IMR-90 (cell line): Measurements from ENCODE around the gene GPSM1. TPM values are rescaled to one million over a fixed set of nuclear protein-coding genes. Genes with fewer than 3 reads are reported as not detected.

Experiments
- ATAC-seq: fragments of 200-7000 bp; cut with Tn5 transposase; 2 replicates; pipeline ENCODE4 v1.9.1; 2020; ENCODE audit warnings: low read depth, mild to moderate bottlenecking, moderate library complexity
- BruUV-seq: library from RNA; stranded (reverse); fragments of 400-500 nt; replicated peaks from 2 replicates; lab custom pipeline; 2021; lab: Mats Ljungman, UMichigan
- CTCF ChIA-PET: fragments of 300-600 bp; formaldehyde crosslinking; extraction: SDS; loops from one replicate; lab custom pipeline; 2021; ENCODE audit warnings: antibody characterized with exemption; lab: Yijun Ruan, JAX
- POLR2A ChIA-PET: fragments of 300-600 bp; sonication (Branson Sonifier 250); formaldehyde crosslinking; loops from one replicate; lab custom pipeline; 2022; ENCODE audit warnings: antibody characterized with exemption; ENCODE audit not compliant: unreplicated experiment; lab: Charles Lee
- DNase-seq: peaks from one replicate; pipeline ENCODE4 v3.0.0; 2013
- H2AFZ ChIP-seq: replicated peaks from 2 replicates; pipeline ENCODE3; 2013; ENCODE audit warnings: low read length, mild to moderate bottlenecking; ENCODE audit not compliant: poor library complexity
- H2AK5ac ChIP-seq: 2 replicates; pipeline ENCODE4 v1.6.1; 2013; ENCODE audit warnings: low read depth, low read length, inconsistent platforms
- H2AK9ac ChIP-seq: replicated peaks from 2 replicates; pipeline ENCODE3; 2013; ENCODE audit warnings: mild to moderate bottlenecking, low read depth, low read length, moderate library complexity; ENCODE audit not compliant: poor library complexity
- H2BK120ac ChIP-seq: 2 replicates; pipeline ENCODE4 v1.6.1; 2013; ENCODE audit warnings: low read depth, low read length, inconsistent platforms
- H2BK15ac ChIP-seq: 3 replicates; pipeline ENCODE4 v1.6.1; 2013; ENCODE audit warnings: low read depth, low read length, inconsistent platforms
- H2BK20ac ChIP-seq: 2 replicates; pipeline ENCODE4 v1.6.1; 2013; ENCODE audit warnings: low read depth, mild to moderate bottlenecking, inconsistent platforms, low read length, moderate library complexity
- H2BK5ac ChIP-seq: 2 replicates; pipeline ENCODE4 v1.6.1; 2013; ENCODE audit warnings: mild to moderate bottlenecking, low read depth, low read length, inconsistent platforms; ENCODE audit not compliant: poor library complexity, severe bottlenecking
- H3K14ac ChIP-seq: replicated peaks from 2 replicates; pipeline ENCODE4 v1.6.1; 2013; ENCODE audit warnings: low read depth, low read length, inconsistent platforms
- H3K18ac ChIP-seq: 2 replicates; pipeline ENCODE4 v1.6.1; 2013; ENCODE audit warnings: low read depth, low read length, control low read depth
- H3K23ac ChIP-seq: 2 replicates; pipeline ENCODE4 v1.6.1; 2013; ENCODE audit warnings: low read depth, low read length, inconsistent platforms
- H3K27ac ChIP-seq: 2 replicates; pipeline ENCODE4 v1.5.1; 2013; ENCODE audit warnings: mild to moderate bottlenecking, control low read depth, low read length; ENCODE audit not compliant: insufficient read depth
- H3K27me3 ChIP-seq: 2 replicates; pipeline ENCODE4 v1.6.1; 2013; ENCODE audit warnings: low read length; ENCODE audit not compliant: control insufficient read depth, insufficient read depth
- H3K36me3 ChIP-seq: 2 replicates; pipeline ENCODE4 v1.6.1; 2013; ENCODE audit warnings: low read length, mixed read lengths; ENCODE audit not compliant: control insufficient read depth, insufficient read depth
- H3K4ac ChIP-seq: 2 replicates; pipeline ENCODE4 v1.6.1; 2013; ENCODE audit warnings: low read depth, low read length, inconsistent platforms
- H3K4me1 ChIP-seq: 2 replicates; pipeline ENCODE4 v1.6.1; 2013; ENCODE audit warnings: low read length, mixed read lengths; ENCODE audit not compliant: control insufficient read depth, insufficient read depth
- H3K4me2 ChIP-seq: 2 replicates; pipeline ENCODE4 v1.6.1; 2013; ENCODE audit warnings: low read depth, mild to moderate bottlenecking, control low read depth, low read length, moderate library complexity
- H3K4me3 ChIP-seq: 2 replicates; pipeline ENCODE4 v1.5.1; 2013; ENCODE audit warnings: low read depth, mild to moderate bottlenecking, control low read depth, low read length, moderate library complexity; ENCODE audit not compliant: insufficient read depth
- H3K56ac ChIP-seq: 2 replicates; pipeline ENCODE4 v1.6.1; 2013; ENCODE audit warnings: low read length, inconsistent platforms; ENCODE audit not compliant: insufficient read depth; ENCODE audit errors: extremely low read depth
- H3K79me1 ChIP-seq, 2 experiments: 2 replicates each; pipeline ENCODE4 v1.6.1; 2013; ENCODE audit warnings: low read length in 2 of 2, inconsistent platforms in 1 of 2, low read depth in 1 of 2
- H3K9ac ChIP-seq: 2 replicates; pipeline ENCODE4 v1.6.1; 2013; ENCODE audit warnings: low read depth, low read length, control low read depth
- H3K9me1 ChIP-seq: 2 replicates; pipeline ENCODE4 v1.6.1; 2013; ENCODE audit warnings: low read length, inconsistent platforms; ENCODE audit not compliant: insufficient read depth
- H3K9me3 ChIP-seq: 2 replicates; pipeline ENCODE4 v1.6.1; 2013; ENCODE audit warnings: low read length; ENCODE audit not compliant: control insufficient read depth, insufficient read depth
- H4K20me1 ChIP-seq: 2 replicates; pipeline ENCODE4 v1.6.1; 2013; ENCODE audit warnings: low read length, inconsistent platforms; ENCODE audit not compliant: insufficient read depth
- H4K5ac ChIP-seq: 2 replicates; pipeline ENCODE4 v1.6.1; 2013; ENCODE audit warnings: mild to moderate bottlenecking, low read depth, low read length, control low read depth
- H4K8ac ChIP-seq, 2 experiments: 2 replicates each; pipeline ENCODE4 v1.6.1; 2013; ENCODE audit warnings: low read depth in 2 of 2, low read length in 2 of 2, control low read depth in 1 of 2, inconsistent platforms in 1 of 2
- H4K91ac ChIP-seq: 2 replicates; pipeline ENCODE4 v1.6.1; 2013; ENCODE audit warnings: low read depth, low read length, inconsistent platforms; ENCODE audit not compliant: insufficient read depth
- BHLHE40 ChIP-seq: fragments of 150-350 bp; IDR thresholded peaks from 2 replicates; pipeline ENCODE4 v1.6.1; 2016; ENCODE audit warnings: mild to moderate bottlenecking, low read depth, low read length
- CEBPB ChIP-seq: IDR thresholded peaks from 2 replicates; pipeline ENCODE4 v1.6.1; 2012; ENCODE audit warnings: low read depth, low read length, improper control_type of control experiment
- CTCF ChIP-seq: conservative IDR thresholded peaks from 2 replicates; pipeline ENCODE4 v1.5.1; 2012; ENCODE audit warnings: mild to moderate bottlenecking, low read depth, low read length, improper control_type of control experiment
- ELK1 ChIP-seq: fragments of 150-350 bp; IDR thresholded peaks from 2 replicates; pipeline ENCODE4 v1.6.1; 2016; ENCODE audit warnings: low read depth, mild to moderate bottlenecking, low read length, moderate library complexity, borderline replicate concordance
- MAFK ChIP-seq: IDR thresholded peaks from 2 replicates; pipeline ENCODE4 v1.6.1; 2012; ENCODE audit warnings: low read depth, low read length, improper control_type of control experiment
- MAZ ChIP-seq: IDR thresholded peaks from 2 replicates; pipeline ENCODE4 v1.6.1; 2012; ENCODE audit warnings: low read depth, mild to moderate bottlenecking, low read length, improper control_type of control experiment, moderate library complexity, borderline replicate concordance
- MXI1 ChIP-seq: IDR thresholded peaks from 2 replicates; pipeline ENCODE4 v1.6.1; 2012; ENCODE audit warnings: low read depth, mild to moderate bottlenecking, low read length, moderate library complexity, borderline replicate concordance
- RFX5 ChIP-seq: IDR thresholded peaks from 2 replicates; pipeline ENCODE4 v1.8.0; 2012; ENCODE audit warnings: low read depth, mild to moderate bottlenecking, low read length, moderate library complexity
- SMC3 ChIP-seq: fragments of 150-350 bp; IDR thresholded peaks from 2 replicates; pipeline ENCODE4 v1.6.1; 2016; ENCODE audit warnings: low read depth, mild to moderate bottlenecking, antibody characterized with exemption, low read length, moderate library complexity
- USF2 ChIP-seq: fragments of 150-350 bp; IDR thresholded peaks from 2 replicates; pipeline ENCODE4 v1.6.1; 2017; ENCODE audit warnings: mild to moderate bottlenecking, antibody characterized with exemption, low read length, low read depth
- WGBS, 2 experiments: methylation state at CpG; one replicate each; pipeline versions ENCODE4 v1.1.5 to v1.1.7; 2013; ENCODE audit warnings: missing lambda C conversion rate in 2 of 2; ENCODE audit not compliant: insufficient read length in 1 of 2; ENCODE audit errors: extremely low coverage in 2 of 2; 5-methylcytosine and 5-hydroxymethylcytosine counted together
- dilution Hi-C: fragments of 300-500 bp; cut with HindIII; formaldehyde crosslinking; loops from one replicate; pipeline ENCODE4 v1.14.3; 2018; ENCODE audit warnings: low sequenced_read_pairs; ENCODE audit not compliant: unreplicated experiment
- in situ Hi-C: fragments of 300-500 bp; cut with MboI; formaldehyde crosslinking; loops from 3 replicates; pipeline ENCODE4 v1.14.3; 2019; ENCODE audit warnings: low sequenced_read_pairs, inconsistent platforms, mixed read lengths
- intact Hi-C: fragments of 100-400 bp; cut with micrococcal nuclease; formaldehyde crosslinking; loops from 2 replicates; pipeline ENCODE4 v1.10.0; 2022
- polyA plus RNA-seq, 3 experiments: library from polyadenylated mRNA; depleted of rRNA; stranded (reverse); fragments of >200 nt; gene quantifications; 2 replicates each; pipeline ENCODE4 v1.2.3, GENCODE V29; 2012; ENCODE audit warnings: low replicate concordance in 1 of 3
- total RNA-seq: library from RNA; depleted of rRNA; stranded (reverse); fragments of >200 nt; gene quantifications from 2 replicates; pipeline ENCODE4 v1.2.3, GENCODE V29; 2012

Gene GPSM1
- total and polyA plus RNA-seq, 2 of the 4 experiments (the other 2 are of a cell fraction), result 28.7 to 71.2 TPM

- peaks cover 16 to 59% of the 10 kb centered on the region in 2 experiments for H3K79me1 ChIP-seq
- H2BK120ac ChIP-seq, result no peak overlapping the region
- no peak overlapping the region for H3K14ac ChIP-seq
- H3K56ac ChIP-seq, result no peak overlapping the region
- H4K8ac ChIP-seq, result no peak overlapping the region
- 100% methylated on average over 6 of the region's 24 CpGs; no CpG with 5 or more reads in 1 of the 2 experiments for WGBS, 2 experiments
- H3K27ac ChIP-seq, result no peak overlapping the region
- no peak overlapping the region for H4K91ac ChIP-seq
- H2AFZ ChIP-seq, result peak overlapping the region; percentile 32
- intact Hi-C loops, result no loop called here
- H3K9me1 ChIP-seq, result peaks cover 4% of the 10 kb centered on the region; the same call in 1 of the 2 replicates
- no peak overlapping the region for H3K4me2 ChIP-seq
- no peak overlapping the region for H2AK9ac ChIP-seq
- 0 out of 2 replicates have a peak overlapping the region, but pooled peaks have one; percentile 38 for H2AK5ac ChIP-seq
- dilution Hi-C loops, result no loop called here
- DNase-seq (no peak), ATAC-seq (no peak)
- H3K27me3 ChIP-seq, result no peaks in the 10 kb centered on the region
- no peak overlapping the region for H4K5ac ChIP-seq
- H2BK15ac ChIP-seq, result no peak overlapping the region
- no TSS peak for BruUV-seq
- no peak overlapping the region for H2BK20ac ChIP-seq
- in situ Hi-C loops, result no loop called here
- H3K9me3 ChIP-seq, result no peaks in the 10 kb centered on the region
- H3K18ac ChIP-seq, result no peak overlapping the region
- no peak overlapping the region for H3K9ac ChIP-seq
- CTCF ChIA-PET, result no interaction called here
- POLR2A ChIA-PET, result no interaction called here
- peaks cover 72% of the 10 kb centered on the region for H4K20me1 ChIP-seq
- H3K36me3 ChIP-seq, result peaks cover 76% of the 10 kb centered on the region
- H3K4me3 ChIP-seq, result no peak overlapping the region
- no peak overlapping the region for H3K4ac ChIP-seq
- TF ChIP-seq MXI1 (no peak), CTCF (no peak), SMC3 (no peak), USF2 (no peak), ELK1 (no peak), RFX5 (no peak), BHLHE40 (no peak), MAZ (no peak), MAFK (no peak), CEBPB (no peak)
- no peak overlapping the region for H3K23ac ChIP-seq
- no peak overlapping the region for H2BK5ac ChIP-seq
- peaks cover 8% of the 10 kb centered on the region; the same call in 1 of the 2 replicates for H3K4me1 ChIP-seq
Observed at GRCh38 chr9:136343884-136344269, 16.5 kb downstream of the GPSM1 start.
